Activated T-cell treated with anti-CD3 and anti-CD28 coated beads for 24 hours (primary cell): Measurements from ENCODE around the gene NLGN3.
"Not testable (repeated sequence)": the region's sequence is repeated elsewhere in the genome, so short reads cannot be mapped to it uniquely, and the experiment has no call there.

ENCODE experiments used
- DNase-seq: peaks from one replicate; pipeline ENCODE4 v3.0.0-alpha.2; 2020; ENCODE audit warnings: low read depth

NLGN3 gene

GRCh38 chrX:71170660-71171059 is 26.0 kb downstream of the NLGN3 start:
- no peak for DNase-seq

- DNase-seq, result no peak
Measured at GRCh38 chrX:71171110-71171801, 26.6 kb downstream of the NLGN3 start.

DNA sequence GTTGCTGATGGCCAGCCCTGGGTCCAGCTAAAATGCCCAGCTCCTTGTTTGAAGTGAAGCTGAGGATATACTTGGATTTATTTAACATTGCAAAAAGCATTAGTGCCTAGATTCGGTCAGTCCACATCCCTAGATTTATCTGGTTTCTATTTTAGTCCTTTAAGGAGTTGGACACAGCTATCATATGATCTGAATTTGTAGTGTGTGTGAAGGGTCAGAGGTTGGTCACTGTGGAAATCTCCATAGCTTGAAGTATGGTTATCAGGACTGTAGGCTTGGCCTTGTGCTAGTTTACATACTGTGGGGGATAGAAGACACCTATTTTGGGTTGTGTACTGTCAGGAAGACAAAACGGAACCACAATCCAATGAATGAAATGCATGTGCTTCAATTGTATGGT is 28.8 kb downstream of the NLGN3 start:
- DNase-seq, result no peak

- DNase-seq, result no peak
Measured at GRCh38 chrX:71174795-71175194, 30.2 kb downstream of the NLGN3 start.

GRCh38 chrX:71175531-71175930 is 30.9 kb downstream of the NLGN3 start:
- DNase-seq, result no peak

DNA sequence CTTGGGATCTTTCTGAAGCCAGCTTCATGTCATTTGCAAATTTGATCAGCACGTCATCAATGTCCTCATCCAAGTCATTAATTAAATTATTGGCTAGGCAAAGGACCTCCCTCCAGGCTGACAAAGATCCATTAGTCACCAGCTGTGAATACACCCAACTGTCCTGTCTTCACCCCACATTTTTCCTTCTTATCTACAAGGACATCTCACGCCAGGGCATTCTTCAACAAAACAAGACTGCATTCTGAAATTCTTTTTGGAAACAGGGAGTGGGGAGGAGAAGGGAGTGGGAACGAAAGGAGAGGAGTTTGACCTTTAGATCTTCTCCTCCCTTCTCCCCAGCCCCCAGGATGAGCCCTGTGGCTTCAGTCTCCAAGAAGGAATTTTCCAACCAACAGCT is 32.7 kb downstream of the NLGN3 start:
- DNase-seq, result no peak

DNA sequence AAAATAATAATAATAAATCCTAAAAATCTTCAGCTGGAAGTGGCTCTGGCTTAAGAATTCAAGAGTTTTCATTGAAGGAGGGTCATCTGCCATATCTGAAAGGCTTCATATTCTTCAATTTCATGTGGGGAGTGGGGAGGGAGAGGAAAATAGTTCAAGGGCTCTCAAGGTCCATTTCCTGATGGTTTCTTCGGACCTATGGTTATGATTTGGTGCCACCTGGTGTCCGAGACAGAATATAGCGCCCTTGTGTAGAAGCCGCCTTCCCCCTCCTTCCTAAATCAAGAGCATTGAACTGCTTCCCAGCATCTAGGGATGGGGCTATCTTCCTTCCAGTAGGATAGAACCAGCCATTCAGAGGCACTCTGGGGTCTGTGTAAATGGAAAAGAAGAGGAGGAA is 34.3 kb downstream of the NLGN3 start:
- peak; percentile 6 for DNase-seq

GRCh38 chrX:71180579-71181265 is 36.1 kb downstream of the NLGN3 start:
- not testable (repeated sequence) for DNase-seq

DNA sequence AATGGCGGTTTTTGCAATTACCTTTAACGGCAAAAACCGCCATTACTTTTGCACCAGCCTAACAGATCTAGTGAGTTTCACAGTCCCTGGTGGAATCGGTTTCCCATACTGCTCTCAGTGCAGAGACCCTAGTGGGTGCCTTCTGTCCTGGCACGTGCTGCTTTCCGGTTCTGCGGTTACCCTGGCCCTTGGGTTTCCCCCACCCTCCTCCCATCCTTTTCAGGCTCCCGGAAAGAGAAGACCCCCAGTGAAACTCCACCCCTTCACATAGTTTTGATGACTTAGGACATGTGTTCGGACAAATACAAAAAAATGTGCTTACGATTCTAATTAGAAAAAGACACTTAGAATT is 36.9 kb downstream of the NLGN3 start:
- DNase-seq, result peak; percentile 33

GRCh38 chrX:71181910-71182799 is 37.5 kb downstream of the NLGN3 start:
- peak; percentile 72 for DNase-seq

DNA sequence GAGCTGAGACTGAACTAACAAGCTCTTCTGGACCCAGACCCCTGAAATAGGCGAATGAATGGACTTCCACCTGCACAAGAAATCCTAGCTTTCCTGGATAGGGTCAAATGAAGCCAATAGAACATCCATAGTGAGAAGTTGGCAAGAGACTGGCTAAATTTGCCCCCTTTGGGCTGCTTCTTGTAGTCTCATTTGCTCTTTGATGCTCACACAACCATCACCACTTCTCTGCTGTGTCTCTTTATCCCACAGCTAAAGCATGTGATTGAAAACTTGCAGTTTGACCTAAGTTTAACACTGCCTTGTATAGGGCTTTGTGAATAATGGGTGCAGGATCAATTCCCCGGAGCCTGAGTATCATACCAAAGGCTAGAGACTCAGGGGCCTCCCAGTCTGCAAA is 38.2 kb downstream of the NLGN3 start:
- DNase-seq, result no peak

- no peak for DNase-seq
Measured at GRCh38 chrX:71183341-71183740, 38.7 kb downstream of the NLGN3 start.

DNA sequence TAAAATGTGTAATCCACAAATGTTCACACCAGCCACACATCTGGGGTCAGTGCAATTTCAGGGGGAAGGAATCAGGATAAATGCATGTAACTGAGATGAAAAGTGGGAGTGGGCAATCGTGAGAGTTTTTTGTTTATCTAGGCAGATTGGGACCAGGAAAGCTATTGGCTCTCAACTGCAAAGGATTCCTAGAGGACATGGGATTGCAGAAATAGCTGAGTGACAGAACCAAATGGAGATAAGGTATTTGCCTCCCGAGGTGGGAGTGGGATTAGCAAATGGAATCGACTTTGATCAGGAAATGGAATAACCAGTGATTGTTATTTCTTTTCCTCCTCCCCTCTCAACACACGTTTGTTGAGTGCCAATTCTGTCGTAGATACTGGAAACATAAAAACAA is 39.5 kb downstream of the NLGN3 start:
- DNase-seq, result no peak

DNA sequence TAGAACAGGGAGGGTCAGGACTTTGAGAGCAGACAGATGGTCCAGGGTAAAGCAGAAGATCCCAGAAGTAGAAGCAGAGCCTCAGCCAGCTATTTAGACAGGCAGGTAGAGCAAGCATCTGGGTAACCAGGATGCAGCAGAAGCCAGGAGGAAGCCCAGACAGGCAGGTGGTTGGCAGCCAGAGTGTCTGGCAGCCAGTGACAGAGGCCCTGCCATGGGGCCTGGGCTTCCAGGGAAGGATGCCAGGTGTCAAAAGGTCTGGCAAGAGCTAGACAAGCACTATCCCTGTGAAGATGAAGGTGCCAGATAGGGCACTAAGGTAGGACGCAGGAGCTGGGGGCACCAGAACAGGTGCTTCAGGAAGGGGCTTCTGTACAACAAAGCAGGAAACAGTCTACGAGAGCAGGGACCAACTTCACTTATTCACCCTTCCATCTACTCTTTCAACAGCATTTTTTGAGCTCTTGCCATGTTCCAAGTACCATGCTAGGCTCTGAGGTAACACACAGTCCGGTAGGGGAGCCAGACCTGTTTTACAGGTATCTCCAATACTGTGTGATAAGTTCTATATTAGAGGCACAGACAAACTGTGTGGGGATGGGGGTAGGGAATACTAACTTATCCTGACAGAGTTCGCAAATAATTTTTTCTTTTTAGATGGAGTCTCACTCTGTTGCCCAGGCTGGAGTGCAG is 40.3 kb downstream of the NLGN3 start:
- DNase-seq, result no peak

DNA sequence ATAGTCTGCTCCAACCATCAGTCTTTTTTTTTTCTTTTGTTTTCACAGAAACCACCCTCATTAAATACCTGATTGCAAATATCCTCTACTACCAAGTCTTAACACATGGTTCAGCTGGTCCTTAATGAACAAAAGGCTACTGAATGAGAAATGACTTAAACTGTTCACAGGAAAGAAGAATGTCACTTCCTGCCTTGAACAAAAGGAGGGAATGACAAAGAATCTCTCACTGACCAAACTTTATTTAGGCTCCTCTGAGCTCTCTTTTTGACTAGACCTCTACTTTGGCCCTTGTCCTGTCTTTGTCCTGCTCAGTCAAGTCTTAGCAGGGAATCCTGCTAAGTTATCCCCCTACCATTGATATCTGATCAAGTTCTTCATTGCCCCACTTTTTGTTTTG is 46.6 kb downstream of the NLGN3 start:
- no peak for DNase-seq

DNA sequence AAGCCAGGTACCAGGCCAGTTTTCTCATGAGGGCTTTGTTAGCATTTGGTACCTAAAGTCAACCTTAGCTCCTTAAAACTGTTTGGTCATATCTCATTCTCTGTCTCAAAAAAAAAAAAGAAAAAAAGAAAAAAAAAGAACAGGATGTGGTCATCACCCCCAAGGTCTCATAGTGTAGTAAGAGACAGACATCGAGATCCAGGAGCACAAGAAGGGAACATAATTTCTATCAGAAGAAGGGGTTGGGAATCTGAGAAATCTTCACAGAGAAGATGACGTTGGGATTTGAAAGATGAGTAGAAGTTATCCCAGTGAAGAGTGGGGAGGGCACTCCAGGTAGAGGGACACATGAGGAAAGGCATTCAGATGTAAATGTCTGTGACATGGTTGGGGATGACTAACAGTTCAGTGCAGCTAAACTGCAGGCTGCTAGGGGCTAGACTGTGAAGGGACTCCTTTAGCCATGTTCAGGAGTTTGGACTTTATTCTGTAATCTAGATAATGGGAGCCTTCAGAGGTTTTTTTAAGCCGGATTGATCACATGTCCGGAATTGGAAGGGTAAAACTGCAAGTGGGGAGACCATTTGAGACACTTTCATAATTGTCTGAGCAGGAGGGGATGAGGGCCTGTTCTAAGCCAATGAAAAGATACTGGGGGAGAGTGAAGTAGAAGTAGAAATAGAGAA is 51.5 kb downstream of the NLGN3 start:
- DNase-seq, result peak; percentile 2

DNA sequence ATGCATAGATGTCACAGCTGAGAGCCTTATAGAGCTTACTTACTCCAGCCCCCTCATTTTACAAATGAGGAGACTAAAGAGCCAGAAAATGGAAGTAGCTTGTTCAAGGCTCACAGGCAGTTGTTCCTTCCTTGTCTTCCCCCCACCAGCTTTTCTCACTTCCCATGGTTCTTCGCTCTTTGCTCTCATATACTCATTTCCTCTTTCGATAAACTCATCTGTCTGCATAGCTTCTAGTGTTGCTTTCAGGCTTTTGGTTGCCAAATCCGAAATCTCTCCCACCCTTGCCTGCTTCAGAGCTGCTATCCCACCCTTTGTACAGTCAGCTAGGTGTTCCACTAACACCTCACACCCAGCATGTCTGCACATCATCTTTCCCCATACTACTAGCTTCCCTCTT is 53.4 kb downstream of the NLGN3 start:
- peak; percentile 2 for DNase-seq

GRCh38 chrX:71199252-71200008 is 54.8 kb downstream of the NLGN3 start:
- DNase-seq, result no peak

- no peak for DNase-seq
Measured at GRCh38 chrX:71210816-71211215, 66.2 kb downstream of the NLGN3 start.

DNA sequence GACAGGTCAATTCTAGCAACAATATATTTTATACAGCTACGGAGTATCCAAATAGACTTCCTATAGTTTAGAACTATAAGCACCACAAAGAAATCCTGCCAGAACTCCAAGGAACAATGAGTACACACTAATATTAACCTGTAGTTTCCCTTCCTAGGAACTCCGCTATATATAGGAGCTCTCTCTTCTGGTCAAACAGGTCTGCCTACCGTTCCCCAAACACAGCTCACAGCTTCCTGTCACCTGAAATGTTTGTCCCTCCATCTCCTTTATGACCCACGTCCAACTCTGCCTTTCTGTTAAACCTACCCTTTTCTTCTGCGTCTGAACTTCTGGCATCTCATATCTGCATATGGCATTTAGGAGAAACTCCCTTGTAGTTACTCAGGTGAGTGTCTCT is 67.9 kb downstream of the NLGN3 start:
- no peak for DNase-seq

DNA sequence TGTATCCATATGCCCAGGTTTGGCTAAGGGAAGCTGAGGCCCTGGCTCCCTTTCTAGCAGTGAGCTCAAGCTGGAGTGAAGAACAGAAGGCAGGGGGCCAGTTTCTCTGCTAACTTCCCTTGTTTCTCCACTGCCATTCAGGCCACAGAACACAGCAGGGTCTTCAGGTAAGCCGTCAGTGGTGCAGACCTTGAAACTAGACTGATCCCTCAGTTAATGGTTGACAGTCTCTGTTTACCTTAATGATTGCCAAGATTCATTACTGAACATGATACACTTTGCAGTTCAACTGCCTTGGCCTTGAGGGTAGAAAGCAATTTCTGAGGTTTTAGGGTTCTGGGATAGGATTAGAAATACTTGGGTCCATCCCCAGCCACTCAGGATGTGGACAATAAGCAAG is 69.5 kb downstream of the NLGN3 start:
- DNase-seq, result no peak
